ENCODE data around the gene NUCKS1.

- TF ChIP-seq RAD21 (CRISPR knock-in tag; IDR thresholded peaks at IDR 0.05) = no peak
- peak in 1 of 2 experiments; percentile 13; a peak in 1 of 4 replicates for TF ChIP-seq POLR2A (IDR thresholded peaks at IDR 0.05; ENCODE audit: insufficient read depth in 1 of 2, low read depth in 2 of 2, low read length in 2 of 2)
- TF ChIP-seq ZBTB21 (CRISPR knock-in tag; IDR thresholded peaks at IDR 0.05) = no peak
- no peak for TF ChIP-seq ZNF567 (CRISPR knock-in tag; IDR thresholded peaks at IDR 0.05; ENCODE audit: borderline replicate concordance)
- no peak for TF ChIP-seq TAF1 (CRISPR knock-in tag; IDR thresholded peaks at IDR 0.05)
- TF ChIP-seq ATF2 (CRISPR knock-in tag; IDR thresholded peaks at IDR 0.05) = no peak
- no peak for TF ChIP-seq USF2 (IDR thresholded peaks at IDR 0.05; ENCODE audit: low read depth, low read length)
- no peak for TF ChIP-seq USF2 (CRISPR knock-in tag; IDR thresholded peaks at IDR 0.05; ENCODE audit: borderline replicate concordance)
- TF ChIP-seq JUND (CRISPR knock-in tag; IDR thresholded peaks at IDR 0.05) = no peak
- TF ChIP-seq, protein P1, sequence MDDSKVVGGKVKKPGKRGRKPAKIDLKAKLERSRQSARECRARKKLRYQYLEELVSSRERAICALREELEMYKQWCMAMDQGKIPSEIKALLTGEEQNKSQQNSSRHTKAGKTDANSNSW (CRISPR knock-in tag; IDR thresholded peaks at IDR 0.05; ENCODE audit: borderline replicate concordance) = no peak
- peak; percentile 83; the same call in 1 of the 2 replicates for TF ChIP-seq ZNF552 (CRISPR knock-in tag; IDR thresholded peaks at IDR 0.05; ENCODE audit: borderline replicate concordance)
- TF ChIP-seq, protein P2, sequence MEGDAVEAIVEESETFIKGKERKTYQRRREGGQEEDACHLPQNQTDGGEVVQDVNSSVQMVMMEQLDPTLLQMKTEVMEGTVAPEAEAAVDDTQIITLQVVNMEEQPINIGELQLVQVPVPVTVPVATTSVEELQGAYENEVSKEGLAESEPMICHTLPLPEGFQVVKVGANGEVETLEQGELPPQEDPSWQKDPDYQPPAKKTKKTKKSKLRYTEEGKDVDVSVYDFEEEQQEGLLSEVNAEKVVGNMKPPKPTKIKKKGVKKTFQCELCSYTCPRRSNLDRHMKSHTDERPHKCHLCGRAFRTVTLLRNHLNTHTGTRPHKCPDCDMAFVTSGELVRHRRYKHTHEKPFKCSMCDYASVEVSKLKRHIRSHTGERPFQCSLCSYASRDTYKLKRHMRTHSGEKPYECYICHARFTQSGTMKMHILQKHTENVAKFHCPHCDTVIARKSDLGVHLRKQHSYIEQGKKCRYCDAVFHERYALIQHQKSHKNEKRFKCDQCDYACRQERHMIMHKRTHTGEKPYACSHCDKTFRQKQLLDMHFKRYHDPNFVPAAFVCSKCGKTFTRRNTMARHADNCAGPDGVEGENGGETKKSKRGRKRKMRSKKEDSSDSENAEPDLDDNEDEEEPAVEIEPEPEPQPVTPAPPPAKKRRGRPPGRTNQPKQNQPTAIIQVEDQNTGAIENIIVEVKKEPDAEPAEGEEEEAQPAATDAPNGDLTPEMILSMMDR (CRISPR knock-in tag; IDR thresholded peaks at IDR 0.05) = peak; percentile 18; the same call in 1 of the 2 replicates
Measured at GRCh38 chr1:205676002-205676401, 74.0 kb downstream of the NUCKS1 start.

All from HepG2 (cell line).